ENCODE results near the gene GPN1.

DNA sequence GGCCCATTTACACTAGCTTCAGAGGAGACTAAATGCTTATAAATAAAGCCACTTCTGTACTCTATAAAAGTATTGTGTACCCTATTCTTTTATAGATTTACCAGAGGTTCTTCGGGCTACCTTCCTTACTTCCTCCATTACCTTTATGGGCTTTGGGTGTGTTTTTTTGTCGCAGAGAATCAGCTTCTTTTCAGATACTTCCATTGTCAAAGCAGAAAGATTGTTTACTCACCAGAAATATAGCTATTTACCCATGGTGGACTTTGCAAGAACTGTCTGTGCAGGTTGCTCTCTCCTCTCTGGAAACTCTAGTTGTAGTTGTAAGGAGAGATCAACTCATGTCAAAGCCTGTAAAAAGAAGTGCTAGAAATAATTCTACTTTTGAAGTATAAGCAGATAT is 14.9 kb upstream of the GPN1 start:
- TF ChIP-seq POLR2A (IDR thresholded peaks at IDR 0.05) = no peak
- TF ChIP-seq, protein P1, sequence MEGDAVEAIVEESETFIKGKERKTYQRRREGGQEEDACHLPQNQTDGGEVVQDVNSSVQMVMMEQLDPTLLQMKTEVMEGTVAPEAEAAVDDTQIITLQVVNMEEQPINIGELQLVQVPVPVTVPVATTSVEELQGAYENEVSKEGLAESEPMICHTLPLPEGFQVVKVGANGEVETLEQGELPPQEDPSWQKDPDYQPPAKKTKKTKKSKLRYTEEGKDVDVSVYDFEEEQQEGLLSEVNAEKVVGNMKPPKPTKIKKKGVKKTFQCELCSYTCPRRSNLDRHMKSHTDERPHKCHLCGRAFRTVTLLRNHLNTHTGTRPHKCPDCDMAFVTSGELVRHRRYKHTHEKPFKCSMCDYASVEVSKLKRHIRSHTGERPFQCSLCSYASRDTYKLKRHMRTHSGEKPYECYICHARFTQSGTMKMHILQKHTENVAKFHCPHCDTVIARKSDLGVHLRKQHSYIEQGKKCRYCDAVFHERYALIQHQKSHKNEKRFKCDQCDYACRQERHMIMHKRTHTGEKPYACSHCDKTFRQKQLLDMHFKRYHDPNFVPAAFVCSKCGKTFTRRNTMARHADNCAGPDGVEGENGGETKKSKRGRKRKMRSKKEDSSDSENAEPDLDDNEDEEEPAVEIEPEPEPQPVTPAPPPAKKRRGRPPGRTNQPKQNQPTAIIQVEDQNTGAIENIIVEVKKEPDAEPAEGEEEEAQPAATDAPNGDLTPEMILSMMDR (IDR thresholded peaks at IDR 0.05) = no peak
- TF ChIP-seq EP300 (IDR thresholded peaks at IDR 0.05) = no peak

All from sigmoid colon (tissue), 4 donors.